K562 (cell line): ENCODE measurements around the gene SERPINA1. TPM values are rescaled to one million over a fixed set of nuclear protein-coding genes. Genes with fewer than 3 reads are reported as not detected.

Source experiments
- ATAC-seq: fragments of 200-7000 bp; cut with Tn5 transposase; 3 replicates; pipeline ENCODE4 v1.9.1; 2020; ENCODE audit warnings: moderate library complexity
- BruUV-seq: library from RNA; stranded (reverse); fragments of 400-500 nt; replicated peaks from 2 replicates; lab custom pipeline; 2021; lab: Mats Ljungman, UMichigan
- CTCF ChIA-PET: fragments of 300-600 bp; formaldehyde crosslinking; extraction: SDS; loops from one replicate; lab custom pipeline; 2021; ENCODE audit warnings: low intra/inter-chr PET ratio; lab: Yijun Ruan, JAX
- POLR2A ChIA-PET: fragments of 300-600, 350-650 bp; sonication (Branson Sonifier 250); formaldehyde crosslinking; extraction: SDS; loops from one replicate; lab custom pipeline; 2021; ENCODE audit warnings: antibody characterized with exemption, inconsistent platforms; lab: Yijun Ruan, JAX
- DNase-seq, 4 experiments: peaks; one replicate each; pipeline versions ENCODE4 v3.0.0 to v3.0.0-alpha.2; 2011 to 2018; ENCODE audit warnings: low spot score in 3 of 4, mixed read lengths in 3 of 4; ENCODE audit errors: extremely low read depth in 1 of 4
- FAIRE-seq: peaks from 2 replicates; lab custom pipeline; 2011; peaks lifted over from hg19 to GRCh38; lab: Jason Lieb, UNC
- H2AFZ ChIP-seq: 2 replicates; pipeline ENCODE4 v1.6.0; 2011; ENCODE audit warnings: low read depth, low read length, control low read depth, inconsistent platforms
- H3K27ac ChIP-seq: fragments of 200-600 bp; 3 replicates; pipeline ENCODE4 v1.8.0; 2011; ENCODE audit warnings: low read depth, mild to moderate bottlenecking, control low read depth, inconsistent platforms, low read length, moderate library complexity, mixed read lengths; ENCODE audit errors: extremely low read depth
- H3K27me3 ChIP-seq, 2 experiments: fragments of 300-600 bp in 1 of 2; 2 replicates in 1 of 2; 3 replicates in 1 of 2; pipeline versions ENCODE4 v1.6.0 to v1.8.0; 2011; ENCODE audit warnings: inconsistent platforms in 2 of 2, low read length in 2 of 2, mild to moderate bottlenecking in 1 of 2, mixed read lengths in 1 of 2, moderate library complexity in 1 of 2; ENCODE audit not compliant: control insufficient read depth in 2 of 2, insufficient read depth in 2 of 2
- H3K36me3 ChIP-seq: fragments of 300-600 bp; 3 replicates; pipeline ENCODE4 v1.8.0; 2011; ENCODE audit warnings: mild to moderate bottlenecking, low read length, inconsistent platforms; ENCODE audit not compliant: control insufficient read depth, insufficient read depth
- H3K4me1 ChIP-seq, 2 experiments: fragments of 200-600 bp in 1 of 2; replicated peaks in 1 of 2; 2 replicates in 1 of 2; 3 replicates in 1 of 2; pipeline versions ENCODE4 v1.5.1 to v1.8.0; 2011; ENCODE audit warnings: inconsistent platforms in 2 of 2, low read length in 2 of 2, mild to moderate bottlenecking in 1 of 2, mixed read lengths in 1 of 2, moderate library complexity in 1 of 2; ENCODE audit not compliant: control insufficient read depth in 2 of 2, insufficient read depth in 2 of 2
- H3K4me2 ChIP-seq: 2 replicates; pipeline ENCODE4 v1.6.1; 2011; ENCODE audit warnings: low read length, control low read depth, inconsistent platforms, mixed read lengths; ENCODE audit not compliant: insufficient read depth
- H3K4me3 ChIP-seq: fragments of 200-600 bp; sonication (generic), shearing (Covaris generic); 2 replicates; pipeline ENCODE4 v1.5.1; 2016; ENCODE audit warnings: control low read depth, inconsistent platforms
- H3K79me2 ChIP-seq: fragments of 200-600 bp; 3 replicates; pipeline ENCODE4 v1.8.0; 2011; ENCODE audit warnings: low read length, inconsistent platforms; ENCODE audit not compliant: control insufficient read depth, insufficient read depth
- H3K9ac ChIP-seq, 2 experiments: 2 replicates each; pipeline versions ENCODE4 v1.6.0 to v1.6.1; 2011; ENCODE audit warnings: low read depth in 2 of 2, low read length in 2 of 2, control low read depth in 1 of 2, inconsistent platforms in 1 of 2, mild to moderate bottlenecking in 1 of 2, mixed read lengths in 1 of 2; ENCODE audit not compliant: insufficient read depth in 1 of 2
- H3K9me1 ChIP-seq: one replicate; pipeline ENCODE4 v1.6.0; 2011; ENCODE audit warnings: inconsistent platforms, mild to moderate bottlenecking, low read length, moderate library complexity; ENCODE audit not compliant: control insufficient read depth, insufficient read depth
- H3K9me3 ChIP-seq: replicated peaks from 2 replicates; pipeline ENCODE4 v1.5.1; 2011; ENCODE audit warnings: low read depth, low read length, inconsistent platforms; ENCODE audit not compliant: control insufficient read depth, insufficient read depth
- H4K20me1 ChIP-seq: replicated peaks from 2 replicates; pipeline ENCODE4 v1.6.1; 2011; ENCODE audit warnings: low read length, inconsistent platforms, mixed read lengths; ENCODE audit not compliant: control insufficient read depth, insufficient read depth
- JUND ChIP-seq, 2 experiments: IDR thresholded peaks; 2 replicates in 1 of 2; 3 replicates in 1 of 2; pipeline ENCODE4 v1.6.1; 2011; ENCODE audit warnings: borderline replicate concordance in 2 of 2, low read depth in 2 of 2, low read length in 2 of 2, improper control_type of control experiment in 1 of 2, missing biosample characterization in 1 of 2, missing genetic modification characterization in 1 of 2, missing genetic modification reagents in 1 of 2
- L3MBTL2 ChIP-seq: fragments of 450-650 bp; IDR thresholded peaks from 2 replicates; pipeline ENCODE4 v1.6.1; 2016; ENCODE audit warnings: mild to moderate bottlenecking, moderate library complexity
- MBD2 ChIP-seq: sonication (generic); IDR thresholded peaks from 2 replicates; pipeline ENCODE4 v1.6.1; 2016; ENCODE audit warnings: low read depth, borderline replicate concordance
- NFATC3 ChIP-seq: fragments of 450-650 bp; IDR thresholded peaks from 2 replicates; pipeline ENCODE4 v1.6.1; 2017; ENCODE audit warnings: mild to moderate bottlenecking
- NRF1 ChIP-seq, 2 experiments: fragments of 450-650 bp; IDR thresholded peaks in 1 of 2; conservative IDR thresholded peaks in 1 of 2; 2 replicates each; pipeline ENCODE4 v1.6.1; 2014; ENCODE audit warnings: mild to moderate bottlenecking in 2 of 2
- NUFIP1 ChIP-seq: fragments of 450-650 bp; IDR thresholded peaks from 2 replicates; pipeline ENCODE4 v1.6.1; 2018; ENCODE audit not compliant: partially characterized antibody
- PHTF2 ChIP-seq: fragments of 250-450 bp; sonication (Bioruptor Pico); IDR thresholded peaks from 2 replicates; pipeline ENCODE4 v1.5.0; 2021; ENCODE audit warnings: mild to moderate bottlenecking
- PML ChIP-seq: IDR thresholded peaks from 2 replicates; pipeline ENCODE4 v1.6.1; 2012; ENCODE audit warnings: low read length, inconsistent platforms
- PRPF4 ChIP-seq: fragments of 200-400 bp; formaldehyde crosslinking; IDR thresholded peaks from one replicate; pipeline ENCODE4 v1.6.1; 2017; ENCODE audit warnings: low read length, low read depth, mild to moderate bottlenecking; ENCODE audit not compliant: insufficient read depth, poor library complexity, severe bottlenecking
- RAD51 ChIP-seq: fragments of 450-650 bp; IDR thresholded peaks from 2 replicates; pipeline ENCODE4 v1.7.1; 2016; ENCODE audit warnings: low read depth, mild to moderate bottlenecking, borderline replicate concordance
- RUNX1 ChIP-seq: sonication (generic); IDR thresholded peaks from 2 replicates; pipeline ENCODE4 v1.6.1; 2016; ENCODE audit warnings: antibody characterized with exemption, low read depth
- ZNF347 ChIP-seq: fragments of 450-650 bp; formaldehyde crosslinking; IDR thresholded peaks from 2 replicates; pipeline ENCODE4 v1.4.0; 2020; ENCODE audit warnings: low read depth, mild to moderate bottlenecking, moderate library complexity
- ZNF354B ChIP-seq: fragments of 250-450 bp; sonication (Bioruptor Pico); IDR thresholded peaks from 2 replicates; pipeline ENCODE4 v1.4.0; 2020
- ZNF384 ChIP-seq: IDR thresholded peaks from 2 replicates; pipeline ENCODE4 v1.6.1; 2012; ENCODE audit warnings: low read depth, low read length, improper control_type of control experiment
- WGBS: fragments of 100-300 bp; shearing (Covaris generic); methylation state at CpG from one replicate; pipeline ENCODE4 v1.1.6; 2016; ENCODE audit warnings: low coverage, mixed read lengths; ENCODE audit not compliant: insufficient coverage; ENCODE audit errors: missing lambda C conversion rate; 5-methylcytosine and 5-hydroxymethylcytosine counted together
- in situ Hi-C: fragments of 300-500 bp; cut with MboI; formaldehyde crosslinking; loops from 4 replicates; pipeline ENCODE4 v1.15.0; 2018; ENCODE audit warnings: inconsistent platforms, mixed read lengths
- intact Hi-C: fragments of 100-400 bp; cut with micrococcal nuclease; formaldehyde crosslinking; loops from 2 replicates; pipeline ENCODE4 v1.14.2; 2022
- polyA plus RNA-seq, 8 experiments: library from polyadenylated mRNA; depleted of rRNA in 4 of 8; stranded (reverse) in 5 of 8; unstranded in 3 of 8; fragments of >200 nt; fragmentation: Nextera tagmentation in 2 of 8; fragmentation: Illumina TruSeq in 1 of 8; extraction: Ambion mirVana in 2 of 8; extraction: Trizol in 1 of 8; gene quantifications; 2 replicates each; pipeline versions ENCODE4 v1.2.1 to v1.2.3, GENCODE V29; 2011 to 2014; ENCODE audit warnings: inconsistent platforms in 1 of 8, missing spikeins in 1 of 8
- total RNA-seq, 7 experiments: library from RNA; depleted of rRNA in 6 of 7; stranded (reverse); fragments of >200 nt in 6 of 7; fragmentation: Illumina TruSeq in 2 of 7; extraction: Trizol in 2 of 7; gene quantifications; 2 replicates each; pipeline versions ENCODE4 v1.2.1 to v1.2.3, GENCODE V29; 2011 to 2021; ENCODE audit warnings: low replicate concordance in 1 of 7
- TF ChIP-seq, protein P1 (sequence below): IDR thresholded peaks from 2 replicates; pipeline ENCODE4 v1.6.1; 2011; ENCODE audit not compliant: insufficient read length; ENCODE audit errors: extremely low read depth

The SERPINA1 gene
- total and polyA plus RNA-seq, 9 of the 15 experiments (the other 6 are each of a cell fraction or from before 2014, with no cell fraction given): 4.1 TPM; not detected in 8

DNA sequence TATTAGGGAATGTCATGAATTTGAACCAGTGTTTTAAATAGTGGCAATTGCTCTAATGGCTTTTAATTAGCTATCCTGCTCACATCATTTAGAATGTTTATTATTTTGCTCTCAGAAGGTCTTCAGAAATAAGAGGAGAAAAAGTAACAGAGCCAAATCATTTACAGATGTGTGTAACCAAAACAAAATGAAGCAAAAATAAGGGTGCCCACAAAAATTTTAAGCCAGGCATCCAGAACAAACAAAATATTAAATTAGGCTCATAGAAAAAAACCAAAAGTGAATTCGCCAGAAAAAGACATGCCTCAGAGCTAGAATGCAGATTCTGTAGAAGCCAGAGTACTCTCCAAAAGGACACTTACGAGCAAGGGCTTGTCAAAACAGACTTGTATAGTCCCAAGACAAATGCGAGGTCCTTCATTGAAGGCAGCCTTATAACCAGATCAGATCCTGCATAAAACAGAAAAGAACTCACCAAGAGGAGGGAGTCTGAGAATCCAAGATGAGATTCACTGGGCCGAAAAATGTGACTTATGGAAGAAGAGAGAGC lies 20.2 kb upstream of the SERPINA1 start:
- H3K36me3 ChIP-seq: no peaks in the 10 kb centered on the region
- in situ Hi-C loops (no loop called here), intact Hi-C loops (no loop called here)
- 0% methylated on average over 3 of the region's 4 CpGs for WGBS
- H3K79me2 ChIP-seq: no peaks in the 10 kb centered on the region
- no peaks in the 10 kb centered on the region for H3K9me3 ChIP-seq
- BruUV-seq: no TSS peak
- H2AFZ ChIP-seq: no peak overlapping the region
- POLR2A ChIA-PET: interaction anchor here (0.7 kb wide), 1 partner anchor 14 kb away, joined by 3 read pairs; no protein-coding TSS in a partner anchor
- DNase-seq (no peak), FAIRE-seq (no peak), ATAC-seq (no peak)
- no peaks in the 10 kb centered on the region for H3K9me1 ChIP-seq
- H3K4me2 ChIP-seq: no peak overlapping the region
- H4K20me1 ChIP-seq: no peaks in the 10 kb centered on the region
- no peak overlapping the region for H3K27ac ChIP-seq
- no peak overlapping the region for H3K4me3 ChIP-seq
- no peak overlapping the region for H3K9ac ChIP-seq
- no peaks in the 10 kb centered on the region for H3K4me1 ChIP-seq
- CTCF ChIA-PET: no interaction called here
- TF ChIP-seq NUFIP1: no peak
- no peak for TF ChIP-seq PHTF2 (CRISPR knock-in tag)
- TF ChIP-seq PML: no peak
- TF ChIP-seq, protein P1, sequence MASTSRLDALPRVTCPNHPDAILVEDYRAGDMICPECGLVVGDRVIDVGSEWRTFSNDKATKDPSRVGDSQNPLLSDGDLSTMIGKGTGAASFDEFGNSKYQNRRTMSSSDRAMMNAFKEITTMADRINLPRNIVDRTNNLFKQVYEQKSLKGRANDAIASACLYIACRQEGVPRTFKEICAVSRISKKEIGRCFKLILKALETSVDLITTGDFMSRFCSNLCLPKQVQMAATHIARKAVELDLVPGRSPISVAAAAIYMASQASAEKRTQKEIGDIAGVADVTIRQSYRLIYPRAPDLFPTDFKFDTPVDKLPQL: no peak
- TF ChIP-seq NRF1 (conservative IDR thresholded peaks at IDR 0.05 in 1 of 2, IDR thresholded peaks at IDR 0.05 in 1 of 2): no peak
- no peak for TF ChIP-seq RAD51
- no peak for TF ChIP-seq PRPF4
- no peak for TF ChIP-seq RUNX1
- TF ChIP-seq L3MBTL2: no peak
- no peak for TF ChIP-seq ZNF347
- no peak for TF ChIP-seq ZNF384
- no peak for TF ChIP-seq ZNF354B (CRISPR knock-in tag)
- TF ChIP-seq JUND (IDR thresholded peaks at IDR 0.05; ENCODE audit: borderline replicate concordance, low read depth, low read length): no peak
- no peak for TF ChIP-seq JUND (tag; IDR thresholded peaks at IDR 0.05; ENCODE audit: borderline replicate concordance, low read depth, low read length)
- TF ChIP-seq MBD2: no peak
- TF ChIP-seq NFATC3: no peak
- H3K27me3 ChIP-seq: no peaks in the 10 kb centered on the region
